NCI-H526 (cell line): ENCODE measurements around the gene ATXN1.

Experiments used
- DNase-seq, 2 experiments: peaks; one replicate each; lab custom pipeline; 2025; lab: John Stamatoyannopoulos, UW

Gene ATXN1

DNA sequence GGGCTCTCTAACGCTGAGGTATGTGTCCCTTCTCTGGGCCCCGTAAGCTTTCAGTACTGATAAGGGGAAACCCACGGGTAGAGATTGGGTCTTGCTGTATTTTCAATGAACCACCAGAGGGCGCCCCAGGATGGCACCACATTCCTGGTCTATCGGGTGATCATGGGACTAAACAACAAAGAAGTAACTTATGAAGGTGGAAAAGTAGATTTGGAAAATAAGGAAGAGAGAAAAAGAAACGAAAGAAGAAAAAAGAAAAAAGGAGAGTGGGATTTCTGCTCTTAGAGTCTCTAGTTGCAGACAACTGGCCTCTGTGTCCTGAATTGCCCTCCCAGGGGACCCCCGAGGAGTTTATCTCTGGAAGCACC, 429.1 kb downstream of the ATXN1 start:
- DNase-seq = peak; percentile 87 to 90

DNA sequence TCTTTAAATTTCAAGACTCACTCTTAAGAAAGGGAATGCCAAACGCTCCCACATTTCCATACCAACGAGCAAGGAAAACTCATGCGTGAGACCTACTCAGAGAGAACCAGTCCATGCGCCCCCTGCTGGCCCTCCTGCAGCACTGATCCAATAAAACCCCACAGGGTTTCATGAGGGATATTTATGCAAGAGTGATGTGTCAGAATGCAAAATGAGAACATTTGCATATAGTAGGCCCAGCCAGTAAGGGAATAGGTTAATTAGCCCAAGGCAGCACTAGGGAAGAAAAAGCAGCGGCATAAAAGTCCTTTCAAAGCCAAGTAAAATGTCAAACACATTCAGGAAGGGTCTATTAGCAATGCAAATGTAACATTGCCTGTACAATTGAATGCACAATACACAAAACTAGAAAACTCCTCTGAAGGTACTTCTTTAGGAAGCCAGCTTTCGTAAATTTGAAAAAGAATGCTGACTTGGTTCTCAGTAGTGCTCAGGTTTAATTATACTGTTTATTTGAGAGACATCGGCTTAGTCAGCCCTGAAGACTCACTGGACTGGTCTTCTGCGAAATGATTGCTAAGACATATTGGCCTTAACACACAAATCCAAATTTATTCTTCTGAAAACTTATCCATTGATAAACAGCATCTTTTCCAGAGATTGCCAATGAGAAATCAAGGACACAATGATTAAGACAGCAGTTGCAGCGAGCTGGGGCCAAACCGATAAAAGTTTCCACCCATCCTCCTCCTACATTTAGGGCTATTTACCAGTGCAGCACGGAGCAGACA, 429.7 kb downstream of the ATXN1 start:
- DNase-seq = peak; percentile 93 to 96

DNA sequence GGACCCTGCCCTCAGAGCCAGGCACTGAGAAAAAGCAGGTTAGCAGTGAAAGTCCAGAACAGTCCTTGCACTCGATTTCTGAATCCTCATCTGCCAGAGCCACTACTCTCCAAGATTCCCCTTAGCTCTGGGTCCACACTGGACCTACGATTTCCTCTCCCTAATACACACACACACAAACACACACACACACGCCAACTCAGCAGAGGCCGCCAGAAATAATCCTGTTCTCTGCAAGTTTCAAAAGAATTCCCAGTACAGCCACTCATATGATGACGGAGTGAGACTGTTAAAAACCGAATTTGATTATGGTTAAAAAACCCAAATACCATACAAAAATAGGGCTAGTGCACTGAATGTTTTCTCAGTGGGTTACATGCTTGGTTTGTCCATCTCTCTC, 432.0 kb downstream of the ATXN1 start:
- no peak for DNase-seq

DNA sequence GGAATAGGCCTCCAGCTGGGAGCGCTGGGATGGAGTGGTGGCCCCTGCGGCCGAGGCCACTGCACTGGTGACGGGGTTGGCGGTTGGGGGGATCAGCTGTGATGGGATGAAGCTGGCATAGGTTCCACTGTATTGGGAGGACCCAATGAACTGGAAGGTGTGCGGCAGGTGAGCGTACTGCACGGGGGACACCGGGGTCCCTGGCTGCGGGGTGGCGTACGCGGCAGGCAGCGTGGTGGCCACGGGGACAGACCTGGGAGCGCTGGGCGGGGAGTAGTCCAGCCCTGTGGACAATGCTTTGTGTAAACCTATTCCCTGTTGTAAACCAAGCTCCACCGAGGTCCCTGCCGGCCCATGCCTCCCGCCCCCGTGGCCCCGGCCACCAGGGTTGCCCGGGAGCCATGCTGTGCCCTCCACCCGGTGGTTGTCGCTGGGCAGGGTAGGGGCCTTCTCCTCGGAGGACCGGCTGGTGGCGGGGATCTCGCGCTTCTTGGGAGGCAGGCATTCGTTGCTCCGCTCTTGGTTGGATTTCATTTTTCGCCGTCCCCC, 433.4 kb downstream of the ATXN1 start:
- no peak for DNase-seq

DNA sequence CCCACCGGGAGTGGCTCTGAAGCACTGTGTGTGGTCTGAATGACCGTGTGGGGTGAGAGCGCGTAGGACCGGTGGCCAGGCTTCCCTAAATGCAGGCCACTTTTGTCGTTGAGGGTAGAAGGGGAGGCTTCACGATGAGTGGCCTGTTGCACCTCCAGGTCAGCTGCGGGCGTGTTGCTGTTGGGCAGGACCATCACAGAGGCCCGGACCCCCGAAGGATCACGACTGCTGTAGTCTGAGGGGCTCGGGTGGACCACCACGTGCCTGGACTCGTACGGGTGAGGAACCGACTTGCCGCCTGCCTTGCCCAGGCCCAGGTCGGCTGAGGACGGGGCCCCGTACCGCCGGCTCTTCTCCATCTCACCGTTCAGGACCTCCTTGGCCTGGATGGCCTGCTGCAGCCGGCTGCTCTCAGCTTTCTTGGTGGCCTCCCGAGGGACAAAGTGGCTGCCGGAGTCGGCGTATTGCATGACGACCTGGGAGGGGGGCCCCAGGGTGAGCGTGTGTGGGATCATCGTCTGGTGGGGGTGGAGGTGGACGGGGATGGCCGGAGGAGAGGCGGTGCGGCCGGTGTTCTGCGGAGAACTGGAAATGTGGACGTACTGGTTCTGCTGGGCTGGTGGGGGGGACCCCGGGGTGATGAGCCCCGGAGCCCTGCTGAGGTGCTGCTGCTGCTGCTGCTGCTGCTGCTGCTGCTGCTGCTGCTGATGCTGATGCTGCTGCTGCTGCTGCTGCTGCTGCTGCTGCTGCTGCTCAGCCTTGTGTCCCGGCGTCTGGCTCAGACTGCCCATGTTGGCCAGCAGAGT, 434.1 kb downstream of the ATXN1 start:
- DNase-seq = no peak

DNA sequence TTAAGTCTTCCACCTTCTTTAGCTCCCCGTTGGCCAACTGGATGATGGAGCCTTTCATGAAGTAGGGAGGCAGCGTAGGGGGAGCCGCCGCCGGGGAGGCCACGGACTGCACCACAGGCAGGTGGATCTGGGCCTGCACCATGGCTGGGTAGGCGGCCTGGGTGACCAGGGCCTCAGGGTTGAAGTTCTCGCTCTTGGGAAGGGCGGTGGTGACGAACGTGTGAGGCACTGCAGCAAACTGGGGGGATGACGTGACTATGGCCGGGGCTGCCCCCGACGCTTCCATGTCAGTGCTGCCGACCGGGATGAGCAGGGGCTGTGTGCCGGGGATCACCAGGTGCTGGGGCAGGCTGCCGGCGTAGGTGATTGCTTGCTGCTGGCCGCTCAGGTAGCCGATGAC, 434.7 kb downstream of the ATXN1 start:
- no peak for DNase-seq

DNA sequence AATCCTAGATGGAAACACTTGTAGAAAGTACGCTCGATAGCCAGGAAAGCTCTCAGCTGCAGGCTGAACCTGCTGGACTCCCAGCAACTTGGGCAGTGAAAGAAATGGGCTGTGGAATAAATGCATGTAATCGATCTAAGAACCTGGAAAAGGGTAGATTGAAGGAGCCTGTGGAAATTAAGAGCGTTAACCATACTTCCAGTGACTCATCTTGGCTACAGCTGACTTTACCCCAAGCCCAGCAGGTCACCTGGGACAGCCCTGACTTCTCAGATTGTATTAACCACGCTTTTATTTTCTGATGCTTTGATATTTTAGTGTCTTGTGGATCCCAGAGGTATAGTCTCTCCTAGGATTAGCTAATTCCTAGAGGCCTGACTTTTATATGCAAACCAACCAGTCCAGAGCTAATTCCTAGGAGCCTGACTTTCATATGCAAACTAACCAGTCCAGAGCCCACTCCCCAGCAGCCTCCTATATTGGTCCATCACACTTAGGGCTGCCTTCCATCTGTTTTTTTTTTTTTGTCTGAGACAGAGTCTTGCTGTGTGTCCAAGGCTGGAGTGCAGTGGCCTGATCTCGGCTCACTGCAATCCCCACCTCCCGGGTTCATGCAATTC, 436.5 kb downstream of the ATXN1 start:
- DNase-seq = peak; percentile 39 to 74

DNA sequence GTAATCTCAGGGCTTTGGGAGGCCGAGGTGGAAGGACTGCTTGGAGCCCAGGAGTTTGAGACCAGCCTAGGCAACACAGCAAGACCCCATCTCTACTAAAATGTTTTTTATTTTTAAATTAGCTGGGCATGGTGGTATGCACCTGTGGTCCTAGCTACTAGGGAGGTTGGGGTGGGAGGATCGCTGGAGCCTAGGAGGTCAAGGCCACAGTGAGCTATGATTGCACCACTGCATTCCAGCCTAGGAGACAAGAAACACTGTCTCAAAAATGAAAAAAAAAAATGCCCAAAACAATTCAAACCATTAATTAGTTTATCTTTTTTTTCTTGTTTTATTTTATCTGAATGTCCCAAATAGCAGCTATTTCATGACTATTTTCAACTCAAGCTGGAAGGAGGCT, 437.1 kb downstream of the ATXN1 start:
- DNase-seq = no peak

DNA sequence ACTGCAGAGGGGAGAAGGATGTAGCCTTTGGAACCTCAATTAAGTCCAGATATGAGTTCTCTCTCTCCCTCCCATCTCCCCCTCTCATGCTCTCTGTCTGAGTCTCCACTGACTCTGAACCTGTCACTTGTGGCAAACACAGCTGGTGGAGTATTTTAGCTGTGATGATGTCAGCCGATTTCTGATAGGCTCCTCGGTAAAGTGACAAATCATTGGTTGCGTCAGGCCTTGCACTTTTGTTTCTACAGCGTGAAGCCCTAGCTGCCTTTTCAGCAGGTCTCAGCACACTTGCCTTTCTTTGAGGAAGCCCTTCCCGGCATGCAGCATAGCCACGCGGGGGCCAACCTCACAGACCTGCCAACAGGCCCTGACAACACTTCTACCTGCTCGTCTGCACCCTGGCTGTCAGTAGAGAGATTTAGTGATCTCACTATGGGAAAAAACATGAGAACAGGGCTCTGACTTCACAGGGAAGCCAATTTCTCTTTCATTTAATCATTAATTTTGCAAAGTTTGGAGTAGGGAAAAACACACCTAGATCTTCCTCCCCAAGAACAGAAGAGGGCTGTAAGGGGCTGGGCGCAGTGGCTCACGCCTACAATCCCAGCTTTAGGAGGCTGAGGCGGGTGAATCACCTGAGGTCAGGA, 438.5 kb downstream of the ATXN1 start:
- DNase-seq = no peak

DNA sequence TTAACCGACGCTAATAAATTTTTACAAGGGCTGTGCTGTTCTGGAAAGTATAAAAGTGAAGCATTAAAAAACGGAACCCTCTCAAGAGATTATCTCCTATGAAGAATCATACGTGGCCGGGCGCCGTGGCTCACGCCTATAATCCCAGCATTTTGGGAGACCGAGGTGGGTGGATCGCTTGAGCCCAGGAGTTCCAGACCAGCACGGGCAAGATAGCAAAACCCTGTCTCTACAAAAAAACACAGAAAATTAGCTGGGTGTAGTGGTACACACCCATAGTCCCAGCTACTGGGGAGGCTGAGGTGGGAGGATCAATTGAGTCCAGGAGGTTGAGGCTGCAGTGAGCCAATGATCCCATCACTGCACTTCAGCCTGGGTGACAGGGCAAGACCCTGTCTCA, 439.4 kb downstream of the ATXN1 start:
- DNase-seq = no peak

DNA sequence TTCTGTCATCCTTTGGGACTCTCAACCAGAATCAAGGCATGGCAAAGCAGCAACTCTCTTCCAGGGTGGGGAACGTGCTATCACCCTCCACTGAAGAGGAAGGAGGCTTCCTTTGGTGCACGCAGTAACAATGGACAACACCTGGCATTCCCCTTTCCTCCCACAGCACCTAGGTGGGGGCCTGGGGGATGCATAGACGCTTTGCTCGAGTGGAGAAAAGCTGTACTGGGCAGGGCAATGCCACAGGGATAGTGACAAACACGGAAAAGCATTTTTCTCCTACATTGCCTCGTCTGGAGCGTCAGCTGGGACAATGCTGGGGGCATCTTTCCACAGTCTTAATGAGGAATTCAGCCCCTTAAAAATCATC, 439.9 kb downstream of the ATXN1 start:
- no peak for DNase-seq

DNA sequence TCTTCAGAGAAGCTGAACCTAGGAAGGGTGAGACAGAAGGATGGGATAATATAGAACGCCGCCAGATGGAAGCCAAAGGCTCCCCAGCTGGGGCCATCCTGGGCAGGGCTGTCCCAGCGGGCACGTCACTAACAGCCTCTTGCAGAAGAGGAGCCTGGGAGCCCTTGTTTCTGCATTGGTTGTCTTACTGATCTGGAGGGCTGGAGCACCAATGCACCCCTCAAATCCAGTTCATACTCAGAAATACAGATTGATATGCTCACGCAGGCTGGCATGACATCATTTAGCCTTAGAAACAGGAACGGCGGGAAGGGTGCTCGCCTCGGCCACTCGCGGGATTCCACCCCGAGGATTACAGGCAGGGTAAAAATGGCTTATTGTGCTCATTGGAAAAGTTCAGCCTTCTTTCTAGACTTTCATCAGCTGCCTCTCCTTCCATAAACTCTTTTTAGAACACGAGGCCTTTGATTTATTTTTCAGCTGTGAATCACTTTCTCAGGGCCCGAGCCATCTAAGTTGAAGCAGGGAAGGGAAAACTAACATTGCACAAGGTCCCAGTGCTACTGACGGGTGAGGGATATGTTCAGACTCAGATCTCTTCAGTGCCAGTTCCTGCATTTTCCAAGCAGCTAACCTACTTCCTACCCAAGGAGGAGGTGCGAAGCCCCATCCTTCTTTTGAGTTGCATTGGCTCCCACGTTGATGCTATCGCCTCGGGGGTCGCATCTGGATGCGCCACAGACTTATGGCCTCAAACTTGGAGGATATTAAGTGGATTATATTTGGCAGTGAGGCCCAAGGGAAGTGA, 440.5 kb downstream of the ATXN1 start:
- no peak for DNase-seq

DNA sequence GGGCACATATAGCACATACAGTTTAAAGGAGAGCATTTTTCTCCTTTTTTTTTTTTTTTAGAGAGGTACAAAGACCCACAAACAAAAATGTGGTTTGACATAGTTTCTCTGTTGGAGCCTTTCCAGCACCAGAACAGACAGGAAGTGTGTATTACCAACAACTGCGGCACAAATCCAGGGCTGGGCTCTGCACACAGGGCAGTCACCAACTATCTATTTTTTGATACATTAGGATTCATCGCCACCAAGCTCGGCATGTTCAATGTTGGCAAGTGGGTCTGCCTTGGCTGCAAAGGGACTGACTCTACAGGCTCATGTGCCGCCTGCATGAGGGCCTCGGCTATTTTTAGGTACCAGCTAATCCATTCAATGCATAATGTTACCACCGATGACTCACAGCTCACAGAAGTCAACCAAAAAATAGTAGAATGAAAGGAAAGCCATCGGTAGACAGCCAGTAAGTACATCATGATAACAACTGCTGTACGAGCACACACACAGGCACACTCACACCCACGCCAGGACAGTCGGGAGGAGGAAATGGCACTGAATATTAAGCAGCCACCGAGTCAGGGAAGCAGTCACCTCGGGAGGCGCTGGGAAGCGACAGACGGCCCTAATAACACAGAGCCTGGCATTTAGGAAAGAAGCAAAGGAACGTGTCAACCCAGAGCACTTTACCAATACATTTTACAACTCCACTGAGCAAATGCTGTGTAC, 441.3 kb downstream of the ATXN1 start:
- no peak for DNase-seq

DNA sequence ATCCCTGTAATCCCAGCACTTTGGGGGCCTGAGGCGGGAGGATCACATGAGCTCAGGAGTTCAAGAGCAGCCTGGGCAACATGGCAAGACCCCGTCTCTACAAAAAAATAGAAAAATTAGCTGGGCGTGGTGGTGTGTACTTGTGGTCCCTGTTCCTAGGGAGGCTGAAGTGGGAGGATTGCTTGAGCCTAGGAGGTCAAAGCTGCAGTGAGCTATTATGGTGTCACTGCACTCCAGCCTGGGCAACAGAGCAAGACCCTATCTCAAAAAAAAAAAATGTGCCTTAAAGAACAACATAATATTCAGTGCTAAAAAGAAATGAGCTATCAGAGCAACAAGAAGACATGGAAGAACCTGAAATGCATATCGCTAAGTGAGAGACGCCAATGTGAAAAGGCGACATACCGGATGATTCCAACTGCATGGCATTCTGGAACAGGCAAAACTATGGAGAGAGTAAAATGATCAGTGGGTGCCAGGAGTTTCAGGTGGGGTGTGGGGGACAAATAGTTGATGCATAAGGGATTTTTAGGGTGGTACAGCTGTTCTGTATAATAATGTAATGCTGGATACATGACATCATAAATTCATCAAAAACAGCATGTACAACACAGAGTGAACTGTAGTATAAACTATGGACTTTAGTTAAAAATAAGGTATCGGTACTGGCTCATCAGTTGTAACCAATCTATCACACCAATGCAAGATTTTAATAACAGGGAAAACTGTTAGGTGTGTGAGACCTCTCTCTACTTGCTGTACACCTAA, 442.1 kb downstream of the ATXN1 start:
- DNase-seq = no peak

DNA sequence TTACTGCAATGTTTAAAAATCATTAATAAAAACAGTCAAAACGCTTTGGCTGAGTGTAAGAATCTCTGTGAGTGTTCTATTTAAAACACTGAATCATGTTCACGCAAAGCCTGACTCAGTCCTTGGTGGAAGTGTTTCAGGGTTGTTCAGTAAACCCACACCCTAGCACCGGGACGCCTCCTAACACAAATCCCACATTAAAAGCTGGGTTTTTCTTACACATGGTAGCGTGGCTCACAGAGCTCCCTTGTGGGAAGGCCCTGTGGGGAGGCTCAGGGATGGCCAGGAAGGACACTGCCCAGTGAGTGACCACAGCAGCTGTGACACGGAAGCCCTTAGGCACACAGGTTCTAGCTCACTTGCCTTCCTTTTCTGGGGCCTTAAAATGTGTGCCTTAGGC, 442.7 kb downstream of the ATXN1 start:
- no peak for DNase-seq

DNA sequence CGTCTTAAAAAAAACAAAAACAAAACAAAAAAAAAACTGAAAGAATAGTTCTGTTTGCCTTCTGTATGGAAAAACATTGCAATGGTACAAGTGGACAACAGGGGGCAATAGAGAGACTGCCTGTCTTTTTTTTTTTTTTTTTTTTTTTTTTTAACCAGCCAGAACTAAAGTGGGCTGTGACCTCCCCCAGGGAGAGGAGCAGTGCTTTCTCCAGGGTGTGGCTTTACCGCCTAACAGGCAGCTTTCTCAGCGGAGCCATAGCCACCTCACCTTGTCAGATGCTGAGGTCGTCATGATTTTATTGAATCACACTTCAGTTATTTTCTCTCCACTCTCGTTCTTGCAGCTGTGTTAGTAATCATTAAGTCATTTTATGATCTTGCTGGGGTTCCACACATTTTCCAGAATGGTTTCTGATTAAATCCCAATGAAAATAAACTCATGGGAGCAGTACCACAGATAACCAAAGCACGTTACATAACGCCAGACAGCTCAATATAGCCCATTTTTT, 444.5 kb downstream of the ATXN1 start:
- peak; percentile 36 to 55 for DNase-seq

DNA sequence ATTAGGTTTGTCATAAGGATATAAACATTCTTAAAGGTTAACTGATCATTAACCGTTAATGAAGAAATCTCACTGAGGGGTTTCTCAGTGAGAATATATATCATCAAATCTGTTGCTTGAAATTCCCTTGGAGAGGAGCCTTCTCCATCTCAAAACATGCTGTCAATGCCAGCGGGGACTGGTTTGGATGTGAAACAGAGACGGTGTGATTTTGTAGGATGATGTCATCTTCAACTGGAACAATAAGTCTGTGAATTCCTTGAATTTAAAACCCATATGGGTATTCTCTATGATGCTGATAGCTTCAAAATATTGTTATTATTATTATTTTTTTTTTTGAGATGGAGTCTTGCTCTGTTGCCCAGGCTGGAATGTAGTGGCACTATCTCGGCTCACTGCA, 447.0 kb downstream of the ATXN1 start:
- DNase-seq = no peak

DNA sequence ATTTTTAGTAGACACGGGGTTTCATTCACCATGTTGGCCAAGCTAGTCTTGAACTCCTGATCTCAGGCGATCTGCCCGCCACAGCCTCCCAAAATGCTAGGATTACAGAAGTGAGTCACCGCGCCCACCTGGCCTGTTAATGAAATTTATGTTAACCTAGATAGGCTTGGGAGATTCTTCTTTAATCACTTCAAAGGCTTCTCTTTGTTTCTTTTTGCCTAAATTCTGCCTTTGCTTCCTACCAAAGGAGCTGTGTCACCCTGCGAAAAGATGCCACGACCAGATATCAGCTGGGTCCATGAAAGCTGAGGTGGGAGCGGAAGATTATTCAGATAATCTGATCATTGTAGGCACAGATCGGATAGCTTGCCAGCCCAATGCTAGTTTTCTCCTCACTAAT, 447.5 kb downstream of the ATXN1 start:
- no peak for DNase-seq

DNA sequence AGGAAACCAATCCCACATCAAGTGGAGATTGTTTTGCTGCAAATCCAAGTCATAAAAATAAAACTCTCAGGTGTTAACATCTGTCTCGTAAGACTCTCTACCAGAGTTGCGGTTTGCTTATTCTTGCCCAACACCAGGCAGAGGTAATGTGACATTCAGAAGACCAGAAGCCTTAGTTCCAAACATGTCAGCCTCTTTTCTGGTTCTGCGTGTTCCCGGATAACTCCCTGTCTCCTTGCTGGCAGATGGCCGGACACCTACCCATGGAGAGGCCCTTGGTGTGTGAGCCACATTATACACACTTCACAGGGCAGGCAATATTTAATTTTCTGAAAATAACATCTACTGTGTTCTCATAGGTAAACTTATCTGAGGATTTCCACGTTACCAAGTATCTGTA, 449.5 kb downstream of the ATXN1 start:
- DNase-seq = no peak

DNA sequence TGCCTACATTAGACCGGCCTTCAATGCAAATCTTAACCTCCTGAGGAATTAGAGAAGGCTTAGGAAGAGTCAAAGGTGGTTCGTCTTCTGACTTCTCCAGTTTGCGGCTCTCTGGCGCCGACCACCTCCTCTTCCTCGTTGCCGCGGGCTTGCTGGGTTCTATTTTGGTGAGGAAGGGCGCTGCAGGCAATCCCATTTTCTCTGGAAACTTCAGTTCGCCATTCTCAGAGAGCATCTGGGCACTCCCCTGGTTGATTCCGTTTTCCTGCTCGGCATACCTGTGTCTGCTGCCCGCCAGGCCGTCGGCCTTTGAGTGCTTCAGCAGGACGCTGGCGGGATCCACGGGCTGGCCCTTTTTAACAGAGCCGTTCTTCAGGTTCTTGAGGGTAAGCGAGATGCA, 454.9 kb downstream of the ATXN1 start:
- no peak for DNase-seq
